CD1c-positive myeloid dendritic cell (primary cell): Measurements from ENCODE around the gene LGALS4.
"Not testable (repeated sequence)": the region's sequence is repeated elsewhere in the genome, so short reads cannot be mapped to it uniquely, and the experiment has no call there.

Experiments
- DNase-seq: peaks from one replicate; pipeline ENCODE4 v3.0.0-alpha.2; 2016; ENCODE audit errors: extremely low spot score

The LGALS4 gene

GRCh38 chr19:38770949-38771275 lies 41.8 kb downstream of the LGALS4 start:
- DNase-seq, result not testable (repeated sequence)

DNA sequence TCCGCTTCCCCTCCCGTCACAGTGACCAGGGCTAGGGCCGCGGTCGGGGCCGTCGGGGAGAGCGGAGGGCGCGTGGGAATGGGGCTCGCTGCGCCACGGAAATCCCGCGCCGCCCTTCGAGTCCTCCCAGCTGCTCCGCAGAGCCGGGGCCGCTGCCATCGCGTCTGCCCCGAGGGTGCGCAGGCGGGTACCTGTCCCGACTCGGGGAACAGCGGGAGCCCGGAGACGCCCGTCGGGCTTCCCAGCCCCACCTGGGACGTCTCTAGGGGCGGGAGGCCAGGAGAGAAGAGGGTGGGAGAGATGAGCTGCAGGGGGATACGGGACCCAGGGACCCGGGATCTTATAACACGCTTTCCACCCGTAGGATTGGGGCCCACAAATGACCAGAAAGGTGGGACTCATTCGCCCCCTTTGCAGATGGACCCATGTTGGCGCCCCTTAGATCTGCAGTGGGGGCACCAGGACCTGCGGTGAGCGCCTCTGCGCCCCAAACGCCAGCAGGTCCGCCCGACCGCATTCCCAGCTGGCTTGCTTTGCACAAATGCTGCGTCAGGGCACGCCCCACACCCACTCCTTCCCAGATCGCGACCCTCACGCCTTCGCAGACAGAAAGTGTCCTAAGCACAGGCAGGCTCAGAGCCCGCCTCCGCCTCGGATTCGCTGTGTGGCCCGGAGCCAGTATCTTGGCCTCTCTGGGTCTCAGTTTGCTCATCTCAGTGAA lies 42.4 kb downstream of the LGALS4 start:
- DNase-seq, result not testable (repeated sequence)

DNA sequence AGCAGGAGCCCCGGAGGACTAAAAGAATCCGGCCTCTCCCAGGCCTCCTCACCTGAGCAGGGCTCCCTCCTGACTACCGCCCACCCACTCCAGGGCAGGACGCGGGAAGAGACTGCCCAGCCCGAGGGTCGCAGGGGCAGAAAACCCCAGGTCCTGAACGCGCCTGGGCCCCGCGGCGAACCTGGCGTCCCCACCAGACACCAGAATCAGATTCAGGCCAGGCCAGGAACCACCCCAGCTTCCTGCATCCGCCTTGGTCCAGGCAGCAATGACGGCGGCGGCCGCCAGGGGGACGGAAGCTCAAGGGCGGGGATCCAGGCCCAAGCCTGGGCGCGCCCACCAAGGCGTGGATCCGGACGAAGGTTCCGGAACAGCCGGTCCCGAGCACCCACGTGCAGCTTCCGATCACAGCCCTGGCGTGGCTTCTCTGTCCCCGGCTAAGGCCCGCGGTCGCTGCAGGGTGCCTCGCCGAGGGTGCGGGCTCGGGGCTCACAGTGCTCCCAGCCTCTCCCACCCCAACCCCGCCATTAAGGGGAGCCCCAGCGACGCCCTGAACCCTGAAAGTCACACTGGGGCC lies 43.0 kb downstream of the LGALS4 start:
- peak; percentile 91 for DNase-seq

- no peak for DNase-seq
These were observed 46.3 kb downstream of the LGALS4 start for GRCh38 chr19:38766276-38767047.

GRCh38 chr19:38765214-38765613 lies 47.5 kb downstream of the LGALS4 start:
- DNase-seq, result no peak

DNA sequence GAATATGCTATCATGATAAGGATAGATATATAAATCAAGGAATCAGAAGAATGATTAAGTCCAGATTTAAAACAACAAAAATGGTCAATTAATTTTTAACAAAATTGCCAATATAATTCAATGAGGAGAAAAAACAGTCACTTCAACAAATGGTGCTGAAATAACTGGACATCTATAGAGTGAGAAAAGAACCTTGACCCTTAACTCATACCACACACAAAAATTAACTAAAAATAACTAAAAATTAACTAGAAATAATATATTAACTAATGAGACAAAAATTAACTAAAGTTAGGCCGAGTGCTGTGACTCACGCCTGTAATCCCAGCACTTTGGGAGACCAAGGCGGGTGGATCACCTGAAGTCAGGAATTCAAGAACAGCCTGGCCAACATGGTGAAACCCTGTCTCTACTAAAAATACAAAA lies 48.9 kb downstream of the LGALS4 start:
- DNase-seq, result no peak

DNA sequence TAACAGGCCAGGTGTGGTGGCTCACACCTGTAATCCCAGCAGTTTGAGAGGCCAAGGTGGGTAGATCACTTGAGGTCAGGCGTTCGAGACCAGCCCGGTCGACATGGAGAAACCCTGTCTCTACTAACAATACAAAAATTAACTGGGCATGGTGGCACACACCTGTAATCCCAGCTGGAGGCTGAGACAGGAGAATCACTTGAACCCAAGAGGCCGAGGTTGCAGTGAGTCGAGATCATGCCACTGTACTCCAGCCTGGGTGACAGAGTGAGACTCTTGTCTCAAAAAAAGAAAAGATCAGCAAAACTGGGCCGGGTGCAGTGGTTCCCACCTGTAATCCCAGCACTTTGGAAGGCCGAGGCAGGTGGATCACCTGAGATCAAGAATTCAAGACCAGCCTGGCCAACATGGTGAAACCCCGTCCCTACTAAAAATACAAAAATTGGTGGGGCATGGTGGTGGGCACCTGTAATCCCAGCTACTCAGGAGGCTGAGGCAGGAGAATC lies 50.8 kb downstream of the LGALS4 start:
- not testable (repeated sequence) for DNase-seq

- DNase-seq, result not testable (repeated sequence)
These were observed 51.8 kb downstream of the LGALS4 start for GRCh38 chr19:38760805-38761517.

- DNase-seq, result peak; percentile 60
These were observed 53.1 kb downstream of the LGALS4 start for GRCh38 chr19:38759590-38760003.

DNA sequence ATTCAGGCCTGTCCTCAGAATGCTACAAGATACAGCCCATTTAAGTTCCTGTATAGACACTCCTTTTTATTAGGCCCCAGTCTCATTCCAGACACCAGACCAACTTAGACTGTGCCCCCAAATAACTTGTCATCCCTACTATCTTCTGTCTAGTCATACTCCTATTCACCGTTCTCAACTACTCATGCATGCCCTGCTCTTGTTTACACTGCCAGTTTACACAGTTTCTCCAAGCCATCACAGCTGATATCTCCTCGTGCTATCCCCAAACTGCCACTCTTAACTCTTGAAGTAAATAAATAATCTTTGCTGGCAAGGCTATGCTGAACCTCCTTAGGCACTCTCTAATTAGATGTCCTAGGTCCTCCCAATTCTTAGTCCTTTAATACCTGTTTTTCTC lies 58.5 kb downstream of the LGALS4 start:
- not testable (repeated sequence) for DNase-seq

GRCh38 chr19:38753783-38754182 lies 59.0 kb downstream of the LGALS4 start:
- not testable (repeated sequence) for DNase-seq
